Large intestine (tissue), 3 donors: ENCODE measurements around the gene ARL3. TPM values are rescaled to one million over a fixed set of nuclear protein-coding genes. Genes with fewer than 3 reads are reported as not detected.

Source experiments
- DNase-seq, 2 donors: peaks; one replicate each; pipeline versions ENCODE4 v3.0.0 to v3.0.0-alpha.2; 2013
- H3K27ac ChIP-seq: one replicate; pipeline ENCODE4 v1.5.1; 2013; ENCODE audit warnings: low read length
- H3K27me3 ChIP-seq: 2 replicates; pipeline ENCODE4 v1.6.1; 2013; ENCODE audit warnings: low read length; ENCODE audit not compliant: control insufficient read depth, insufficient read depth
- H3K36me3 ChIP-seq: 2 replicates; pipeline ENCODE4 v1.6.1; 2013; ENCODE audit warnings: low read length; ENCODE audit not compliant: control insufficient read depth, insufficient read depth
- H3K4me1 ChIP-seq: one replicate; pipeline ENCODE4 v1.6.1; 2013; ENCODE audit warnings: low read length; ENCODE audit not compliant: control insufficient read depth, insufficient read depth
- H3K4me3 ChIP-seq: one replicate; pipeline ENCODE4 v1.5.1; 2013; ENCODE audit warnings: low read length
- H3K9me3 ChIP-seq: one replicate; pipeline ENCODE4 v1.6.1; 2013; ENCODE audit warnings: mild to moderate bottlenecking, low read depth, low read length, moderate library complexity; ENCODE audit not compliant: control insufficient read depth
- WGBS: methylation state at CpG from one replicate; pipeline ENCODE4 v1.1.5; 2013; ENCODE audit warnings: low lambda C conversion rate; ENCODE audit not compliant: insufficient coverage; 5-methylcytosine and 5-hydroxymethylcytosine counted together
- polyA plus RNA-seq: library from polyadenylated mRNA; unstranded; fragments of 120-200 nt; gene quantifications from one replicate; pipeline ENCODE4 v1.2.1, GENCODE V29; 2013

ARL3 gene
- polyA plus RNA-seq, 1 donor = 9.0 TPM

GRCh38 chr10:102645388-102645740 lies 68.8 kb downstream of the ARL3 start:
- no peaks in the 10 kb centered on the region for H3K9me3 ChIP-seq
- H3K27me3 ChIP-seq = no peaks in the 10 kb centered on the region
- peak overlapping the region; percentile 63 for H3K4me3 ChIP-seq
- H3K27ac ChIP-seq = peak overlapping the region; percentile 99
- WGBS = no CpG with 5 or more reads among the region's 12 CpGs
- DNase-seq = peak; percentile 69 to 83
- peaks cover 23% of the 10 kb centered on the region for H3K36me3 ChIP-seq
- peaks cover 40% of the 10 kb centered on the region for H3K4me1 ChIP-seq

GRCh38 chr10:102644646-102645387 lies 69.4 kb downstream of the ARL3 start:
- no CpG with 5 or more reads among the region's 62 CpGs for WGBS
- DNase-seq = peak; percentile 83 to 88
- Histone ChIP-seq H3K4me1 (peaks cover 34% of the 10 kb centered on the region), H3K4me3 (peak overlapping the region; percentile 63), H3K27ac (peak overlapping the region; percentile 99), H3K36me3 (peaks cover 19% of the 10 kb centered on the region), H3K9me3 (no peaks in the 10 kb centered on the region), H3K27me3 (no peaks in the 10 kb centered on the region)

GRCh38 chr10:102644066-102644645 lies 70.0 kb downstream of the ARL3 start, which contains the start of gene TRIM8:
Gene TRIM8 (plus strand): TSS chr10:102644479. CDS start chr10:102644618, 139 bp downstream.
- no peaks in the 10 kb centered on the region for H3K9me3 ChIP-seq
- peaks cover 28% of the 10 kb centered on the region for H3K4me1 ChIP-seq
- peak; percentile 71 to 89 for DNase-seq
- H3K36me3 ChIP-seq = peaks cover 19% of the 10 kb centered on the region
- no peaks in the 10 kb centered on the region for H3K27me3 ChIP-seq
- WGBS = no CpG with 5 or more reads among the region's 80 CpGs
- H3K4me3 ChIP-seq = peak within 1 kb of the TSS; percentile 63
- peak within 1 kb of the TSS; percentile 99 for H3K27ac ChIP-seq

GRCh38 chr10:102643336-102644065 lies 70.7 kb downstream of the ARL3 start:
- H3K4me1 ChIP-seq = peaks cover 21% of the 10 kb centered on the region
- peak; percentile 52 to 81 for DNase-seq

GRCh38 chr10:102642736-102643335 lies 71.4 kb downstream of the ARL3 start:
- H3K9me3 ChIP-seq = no peaks in the 10 kb centered on the region
- no peaks in the 10 kb centered on the region for H3K27me3 ChIP-seq
- H3K27ac ChIP-seq = peak overlapping the region; percentile 99
- peak; percentile 47 to 78 for DNase-seq
- H3K36me3 ChIP-seq = peaks cover 9% of the 10 kb centered on the region
- H3K4me1 ChIP-seq = peaks cover 16% of the 10 kb centered on the region
- WGBS = no CpG with 5 or more reads among the region's 45 CpGs
- peak overlapping the region; percentile 96 for H3K4me3 ChIP-seq

More at GRCh38 chr10:102643336-102644065, 70.7 kb downstream of the ARL3 start:
- peaks cover 13% of the 10 kb centered on the region for H3K36me3 ChIP-seq
- peak overlapping the region; percentile 96 for H3K4me3 ChIP-seq
- WGBS = no CpG with 5 or more reads among the region's 76 CpGs
- H3K27me3 ChIP-seq = no peaks in the 10 kb centered on the region
- peak overlapping the region; percentile 99 for H3K27ac ChIP-seq
- H3K9me3 ChIP-seq = no peaks in the 10 kb centered on the region

GRCh38 chr10:102641880-102642735 lies 72.1 kb downstream of the ARL3 start:
- H3K27ac ChIP-seq = peak overlapping the region; percentile 99
- H3K4me1 ChIP-seq = peaks cover 8% of the 10 kb centered on the region
- peak; percentile 98 for DNase-seq
- WGBS = no CpG with 5 or more reads among the region's 77 CpGs
- no peaks in the 10 kb centered on the region for H3K27me3 ChIP-seq
- peaks cover 2% of the 10 kb centered on the region for H3K36me3 ChIP-seq
- no peaks in the 10 kb centered on the region for H3K9me3 ChIP-seq
- H3K4me3 ChIP-seq = peak overlapping the region; percentile 96

GRCh38 chr10:102641402-102641801 lies 72.8 kb downstream of the ARL3 start:
- Histone ChIP-seq H3K27me3 (no peaks in the 10 kb centered on the region), H3K36me3 (no peaks in the 10 kb centered on the region), H3K27ac (peak overlapping the region; percentile 90), H3K4me1 (peaks cover 1% of the 10 kb centered on the region), H3K9me3 (no peaks in the 10 kb centered on the region), H3K4me3 (peak overlapping the region; percentile 96)
- DNase-seq = peak in 1 of 2 donors; percentile 49
- 0% methylated on average over 1 of the region's 7 CpGs for whole genome bisulfite sequencing

- Histone ChIP-seq H3K27me3 (no peaks in the 10 kb centered on the region), H3K9me3 (no peaks in the 10 kb centered on the region), H3K4me3 (no peak overlapping the region), H3K36me3 (no peaks in the 10 kb centered on the region), H3K4me1 (no peaks in the 10 kb centered on the region), H3K27ac (no peak overlapping the region)
- no peak for DNase-seq
- WGBS = no CpG with 5 or more reads among the region's 2 CpGs
Measured at GRCh38 chr10:102639537-102639936, 74.7 kb downstream of the ARL3 start.

- 80% methylated on average over 1 of the region's 4 CpGs for WGBS
- no peak for DNase-seq
Measured at GRCh38 chr10:102635377-102635776, 78.8 kb downstream of the ARL3 start.

More at GRCh38 chr10:102635377-102635776, 78.8 kb downstream of the ARL3 start:
- Histone ChIP-seq H3K27me3 (no peaks in the 10 kb centered on the region), H3K36me3 (peaks cover 19% of the 10 kb centered on the region), H3K4me1 (peaks cover 22% of the 10 kb centered on the region), H3K27ac (no peak overlapping the region), H3K9me3 (no peaks in the 10 kb centered on the region), H3K4me3 (no peak overlapping the region)
